K562 (cell line): ENCODE data around the gene ZNF154. TPM values are rescaled to one million over a fixed set of nuclear protein-coding genes. Genes with fewer than 3 reads are reported as not detected.

Source experiments
- FOXK2 ChIP-seq, 2 experiments: fragments of 450-650 bp; IDR thresholded peaks in 1 of 2; conservative IDR thresholded peaks in 1 of 2; 2 replicates each; pipeline ENCODE4 v1.6.1; 2016; ENCODE audit warnings: low read depth in 2 of 2, mild to moderate bottlenecking in 1 of 2
- HCFC1 ChIP-seq: IDR thresholded peaks from 2 replicates; pipeline ENCODE4 v1.6.1; 2012; ENCODE audit warnings: low read depth, low read length, improper control_type of control experiment
- MAX ChIP-seq: sonication (generic); formaldehyde crosslinking; IDR thresholded peaks from 2 replicates; pipeline ENCODE4 v1.9.0; 2022; ENCODE audit warnings: mild to moderate bottlenecking, missing genetic modification reagents
- MGA ChIP-seq: fragments of 450-650 bp; IDR thresholded peaks from 2 replicates; pipeline ENCODE4 v1.6.1; 2016; ENCODE audit warnings: mild to moderate bottlenecking, moderate library complexity
- PBX2 ChIP-seq, 2 experiments: IDR thresholded peaks in 1 of 2; conservative IDR thresholded peaks in 1 of 2; 2 replicates each; pipeline ENCODE4 v1.6.1; 2016; ENCODE audit warnings: low read depth in 2 of 2, mild to moderate bottlenecking in 1 of 2, missing compliant biosample characterization in 1 of 2, missing genetic modification characterization in 1 of 2, moderate library complexity in 1 of 2
- ZMIZ1 ChIP-seq, 2 experiments: fragments of 150-350 bp in 1 of 2; IDR thresholded peaks; 2 replicates each; pipeline ENCODE4 v1.6.1; 2012 to 2016; ENCODE audit warnings: low read depth in 2 of 2, low read length in 2 of 2, mild to moderate bottlenecking in 1 of 2, moderate library complexity in 1 of 2
- polyA plus RNA-seq, 8 experiments: library from polyadenylated mRNA; depleted of rRNA in 4 of 8; stranded (reverse) in 5 of 8; unstranded in 3 of 8; fragments of >200 nt; fragmentation: Nextera tagmentation in 2 of 8; fragmentation: Illumina TruSeq in 1 of 8; extraction: Ambion mirVana in 2 of 8; extraction: Trizol in 1 of 8; gene quantifications; 2 replicates each; pipeline versions ENCODE4 v1.2.1 to v1.2.3, GENCODE V29; 2011 to 2014; ENCODE audit warnings: inconsistent platforms in 1 of 8, missing spikeins in 1 of 8
- total RNA-seq, 7 experiments: library from RNA; depleted of rRNA in 6 of 7; stranded (reverse); fragments of >200 nt in 6 of 7; fragmentation: Illumina TruSeq in 2 of 7; extraction: Trizol in 2 of 7; gene quantifications; 2 replicates each; pipeline versions ENCODE4 v1.2.1 to v1.2.3, GENCODE V29; 2011 to 2021; ENCODE audit warnings: low replicate concordance in 1 of 7

The ZNF154 gene
- total and polyA plus RNA-seq, 9 of the 15 experiments (the other 6 are each of a cell fraction or from before 2014, with no cell fraction given) = 0.06 to 0.11 (median 0.07) TPM; not detected in 6

- TF ChIP-seq MGA (peak; percentile 43), PBX2 (CRISPR knock-in tag; IDR thresholded peaks at IDR 0.05; ENCODE audit: low read depth) (peak; percentile 65), PBX2 (tag; conservative IDR thresholded peaks at IDR 0.05; ENCODE audit: low read depth) (peak; percentile 99), FOXK2 (conservative IDR thresholded peaks at IDR 0.05 in 1 of 2, IDR thresholded peaks at IDR 0.05 in 1 of 2; ENCODE audit: low read depth in 2 of 2) (peak; percentile 54 to 58; a peak in 2 of 4 replicates), MAX (CRISPR knock-in tag) (no peak), ZMIZ1 (IDR thresholded peaks at IDR 0.05; ENCODE audit: low read depth in 2 of 2, low read length in 2 of 2) (no peak), HCFC1 (peak; percentile 96)
These were observed 37.8 kb upstream of the ZNF154 start, which contains the start of gene ZNF776 (continued) for GRCh38 chr19:57746580-57747471.
